ENCODE measurements around the gene CAMK2N1. TPM values are rescaled to one million over a fixed set of nuclear protein-coding genes. Genes with fewer than 3 reads are reported as not detected.

Gene CAMK2N1
- total RNA-seq, 4 donors from 2014 or later = 3.2 to 12.2 (median 8.1) TPM

DNA sequence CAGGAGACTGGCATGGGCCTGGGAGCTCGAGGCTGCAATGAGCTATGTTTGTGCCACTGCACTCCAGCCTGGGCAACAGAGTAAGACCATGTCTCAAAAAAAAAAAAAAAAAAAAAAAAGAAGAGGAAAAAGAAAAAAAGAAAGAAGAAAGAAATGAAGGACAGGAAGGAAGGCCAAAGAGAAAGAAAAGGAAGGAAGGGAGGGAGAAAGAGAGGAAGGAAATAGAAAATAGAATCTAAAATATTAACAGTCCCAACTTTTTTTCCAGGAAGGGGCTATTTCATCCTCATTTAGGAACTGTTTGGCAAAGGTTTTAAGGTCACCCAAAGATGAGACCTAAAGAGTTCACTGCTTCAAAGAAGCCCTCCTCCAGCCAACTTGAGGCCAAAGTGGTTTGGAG lies 19.5 kb upstream of the CAMK2N1 start:
- H3K9me3 ChIP-seq = no peaks in the 10 kb centered on the region
- WGBS, 2 donors = 92 to 95% methylated on average over 1 of the region's 1 CpG
- no peak overlapping the region for H3K27ac ChIP-seq
- no peak for DNase-seq
- H3K4me3 ChIP-seq (replicated peaks in 1 of 3) = no peak overlapping the region
- H3K4me1 ChIP-seq = peaks cover 15 to 22% of the 10 kb centered on the region in 2 donors
- H3K27me3 ChIP-seq = no peaks in the 10 kb centered on the region
- peaks cover 12 to 18% of the 10 kb centered on the region in 2 donors for H3K36me3 ChIP-seq
- intact Hi-C loops (cut with DNase I) = no loop called here
- TF ChIP-seq, protein P1, sequence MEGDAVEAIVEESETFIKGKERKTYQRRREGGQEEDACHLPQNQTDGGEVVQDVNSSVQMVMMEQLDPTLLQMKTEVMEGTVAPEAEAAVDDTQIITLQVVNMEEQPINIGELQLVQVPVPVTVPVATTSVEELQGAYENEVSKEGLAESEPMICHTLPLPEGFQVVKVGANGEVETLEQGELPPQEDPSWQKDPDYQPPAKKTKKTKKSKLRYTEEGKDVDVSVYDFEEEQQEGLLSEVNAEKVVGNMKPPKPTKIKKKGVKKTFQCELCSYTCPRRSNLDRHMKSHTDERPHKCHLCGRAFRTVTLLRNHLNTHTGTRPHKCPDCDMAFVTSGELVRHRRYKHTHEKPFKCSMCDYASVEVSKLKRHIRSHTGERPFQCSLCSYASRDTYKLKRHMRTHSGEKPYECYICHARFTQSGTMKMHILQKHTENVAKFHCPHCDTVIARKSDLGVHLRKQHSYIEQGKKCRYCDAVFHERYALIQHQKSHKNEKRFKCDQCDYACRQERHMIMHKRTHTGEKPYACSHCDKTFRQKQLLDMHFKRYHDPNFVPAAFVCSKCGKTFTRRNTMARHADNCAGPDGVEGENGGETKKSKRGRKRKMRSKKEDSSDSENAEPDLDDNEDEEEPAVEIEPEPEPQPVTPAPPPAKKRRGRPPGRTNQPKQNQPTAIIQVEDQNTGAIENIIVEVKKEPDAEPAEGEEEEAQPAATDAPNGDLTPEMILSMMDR (IDR thresholded peaks at IDR 0.05) = no peak
- no peak for TF ChIP-seq POLR2A (IDR thresholded peaks at IDR 0.05)

DNA sequence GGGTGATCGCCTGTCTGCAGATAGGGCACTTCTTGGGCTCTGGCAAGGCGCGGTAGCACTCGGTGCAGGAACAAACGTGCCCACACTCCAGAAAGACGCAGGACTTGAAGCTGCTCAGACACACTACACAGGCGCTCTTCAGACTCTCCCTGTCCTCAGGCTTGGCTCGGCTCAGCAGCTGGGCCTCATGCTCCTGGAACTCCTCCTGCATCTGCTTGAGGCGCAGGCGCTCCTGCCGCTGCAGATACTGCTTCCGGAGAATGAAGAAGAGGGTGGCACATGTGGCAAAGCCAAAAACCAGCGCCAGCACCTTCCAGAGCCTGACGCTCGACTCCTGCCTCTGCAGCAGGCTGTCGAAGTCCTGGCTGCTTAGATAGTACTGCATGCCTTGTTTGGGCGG lies 14.7 kb upstream of the CAMK2N1 start:
- Histone ChIP-seq H3K9me3 (no peaks in the 10 kb centered on the region), H3K27me3 (no peaks in the 10 kb centered on the region), H3K36me3 (peaks cover 25 to 41% of the 10 kb centered on the region in 2 donors), H3K4me1 (peaks cover 0 to 1% of the 10 kb centered on the region in 2 donors), H3K27ac (no peak overlapping the region), H3K4me3 (replicated peaks in 1 of 3) (no peak overlapping the region)
- no peak for DNase-seq
- WGBS, 2 donors = 93 to 97% methylated on average over 10 to 16 of the region's 17 CpGs
- TF ChIP-seq POLR2A (IDR thresholded peaks at IDR 0.05) = no peak
- TF ChIP-seq, protein P1 (IDR thresholded peaks at IDR 0.05) = no peak
- intact Hi-C loops (cut with DNase I) = no loop called here

DNA sequence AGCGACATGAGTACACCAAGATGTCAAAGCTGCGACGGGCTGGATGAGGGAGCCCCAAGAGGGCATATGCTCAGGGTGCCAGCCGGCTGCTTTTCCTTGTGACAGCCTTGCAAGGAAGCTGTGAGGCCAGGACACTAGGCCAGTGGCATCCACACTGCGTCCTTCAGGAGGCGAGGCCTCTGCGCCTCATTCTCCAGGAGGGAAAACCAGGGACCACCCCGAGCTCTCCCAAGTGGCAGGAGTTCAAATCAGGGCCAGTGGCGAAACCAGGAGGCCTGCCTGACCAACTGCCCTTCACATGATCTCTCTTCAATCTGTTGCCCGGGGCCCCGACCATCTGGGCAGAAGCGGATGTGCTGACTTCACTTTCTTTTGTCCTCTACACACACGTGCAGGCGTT lies 13.7 kb upstream of the CAMK2N1 start:
- TF ChIP-seq POLR2A (IDR thresholded peaks at IDR 0.05) = no peak
- TF ChIP-seq, protein P1 (IDR thresholded peaks at IDR 0.05) = no peak
- H3K36me3 ChIP-seq = peaks cover 25 to 41% of the 10 kb centered on the region in 2 donors
- WGBS, 2 donors = 87 to 92% methylated on average over 13 to 14 of the region's 14 CpGs
- no peaks in the 10 kb centered on the region for H3K27me3 ChIP-seq
- no peak overlapping the region for H3K27ac ChIP-seq
- H3K9me3 ChIP-seq = no peaks in the 10 kb centered on the region
- no peak overlapping the region for H3K4me3 ChIP-seq (replicated peaks in 1 of 3)
- intact Hi-C loops (cut with DNase I) = loop anchor here (10.0 kb wide), 1 partner anchor 575 kb away; the partner anchor contains the start of gene PLA2G2E
- H3K4me1 ChIP-seq = no peaks in the 10 kb centered on the region
- no peak for DNase-seq

DNA sequence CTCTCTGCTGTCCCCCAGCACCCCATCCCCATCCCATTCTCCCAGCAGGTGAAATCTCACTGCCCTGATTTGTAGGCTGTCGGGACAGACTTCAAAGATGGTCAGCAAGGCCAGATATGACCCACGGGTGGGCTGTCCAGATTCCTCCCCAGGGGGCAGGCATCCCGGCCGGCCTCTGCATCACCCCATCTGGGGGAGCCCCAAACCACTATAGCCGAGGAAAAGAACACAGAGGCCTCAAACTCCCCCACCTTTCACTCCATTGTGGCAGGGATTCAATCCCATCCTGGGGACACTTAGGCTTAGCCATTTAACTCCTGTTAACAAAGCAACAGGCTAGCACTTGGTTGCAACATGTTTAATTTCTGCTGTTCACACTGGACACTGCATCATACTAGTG lies 13.1 kb upstream of the CAMK2N1 start:
- Histone ChIP-seq H3K36me3 (peaks cover 25 to 41% of the 10 kb centered on the region in 2 donors), H3K4me3 (replicated peaks in 1 of 3) (no peak overlapping the region), H3K27me3 (no peaks in the 10 kb centered on the region), H3K4me1 (peaks cover 0 to 5% of the 10 kb centered on the region in 2 donors), H3K9me3 (no peaks in the 10 kb centered on the region), H3K27ac (no peak overlapping the region)
- DNase-seq = no peak
- TF ChIP-seq, protein P1 (IDR thresholded peaks at IDR 0.05) = no peak
- no peak for TF ChIP-seq POLR2A (IDR thresholded peaks at IDR 0.05)
- intact Hi-C loops (cut with DNase I) = loop anchor here (10.0 kb wide), 1 partner anchor 574 kb away; the partner anchor contains the start of gene PLA2G2E
- 89 to 98% methylated on average over 3 to 5 of the region's 5 CpGs for WGBS, 2 donors

DNA sequence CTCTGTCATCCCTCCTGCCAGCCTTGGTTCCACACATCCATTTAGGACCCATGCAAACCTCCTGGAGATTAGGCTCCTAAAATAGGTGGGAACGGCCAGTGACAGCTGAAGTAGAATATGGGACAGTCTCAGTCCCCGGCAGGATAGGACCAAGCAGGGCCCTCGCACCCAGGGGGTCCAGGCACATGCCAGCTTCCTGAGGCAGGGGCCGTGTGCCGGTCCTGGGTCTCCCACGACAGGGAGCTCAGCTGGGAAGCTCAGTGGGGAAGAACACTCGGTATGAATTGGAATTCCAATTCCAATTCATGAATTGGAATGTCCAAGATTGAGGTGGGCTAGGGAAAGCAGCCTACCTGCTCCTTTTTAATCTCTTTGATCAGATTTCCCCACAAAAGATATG lies 12.1 kb upstream of the CAMK2N1 start:
- no peaks in the 10 kb centered on the region for H3K9me3 ChIP-seq

More for the DNA sequence above, 12.1 kb upstream of the CAMK2N1 start:
- peaks cover 0 to 13% of the 10 kb centered on the region in 2 donors for H3K4me1 ChIP-seq
- TF ChIP-seq, protein P1 (IDR thresholded peaks at IDR 0.05) = no peak
- no peak for TF ChIP-seq POLR2A (IDR thresholded peaks at IDR 0.05)
- intact Hi-C loops (cut with DNase I) = loop anchor here (10.0 kb wide), 1 partner anchor 573 kb away; the partner anchor contains the start of gene PLA2G2E
- no peak overlapping the region for H3K27ac ChIP-seq
- WGBS, 2 donors = 59 to 93% methylated on average over 2 to 6 of the region's 7 CpGs
- no peak for DNase-seq
- H3K27me3 ChIP-seq = no peaks in the 10 kb centered on the region
- no peak overlapping the region for H3K4me3 ChIP-seq (replicated peaks in 1 of 3)
- peaks cover 25 to 41% of the 10 kb centered on the region in 2 donors for H3K36me3 ChIP-seq
